SJSA1 (cell line): Measurements from ENCODE around the gene RAB34. TPM values are rescaled to one million over a fixed set of nuclear protein-coding genes. Genes with fewer than 3 reads are reported as not detected.
A peak's percentile ranks its signal among the peaks of the same experiment; 100 is the strongest.
"Not testable (repeated sequence)": the region's sequence is repeated elsewhere in the genome, so short reads cannot be mapped to it uniquely, and the experiment has no call there.

ENCODE experiments used
- DNase-seq, 2 experiments: peaks; one replicate each; pipeline ENCODE4 v3.0.0-alpha.2; 2015 to 2020; ENCODE audit warnings: low spot score in 2 of 2, low read depth in 1 of 2
- H3K27ac ChIP-seq: fragments of 250-450 bp; sonication (Bioruptor Pico); 2 replicates; pipeline ENCODE4 v1.5.1; 2020; ENCODE audit warnings: mild to moderate bottlenecking, moderate library complexity
- H3K27me3 ChIP-seq: fragments of 250-450 bp; sonication (Bioruptor Pico); replicated peaks from 2 replicates; pipeline ENCODE4 v1.5.1; 2020; ENCODE audit warnings: mild to moderate bottlenecking, moderate library complexity
- H3K36me3 ChIP-seq: fragments of 250-450 bp; sonication (Bioruptor Pico); 2 replicates; pipeline ENCODE4 v1.5.1; 2020; ENCODE audit warnings: mild to moderate bottlenecking
- H3K4me1 ChIP-seq: fragments of 250-450 bp; sonication (Bioruptor Pico); replicated peaks from 2 replicates; pipeline ENCODE4 v1.6.1; 2021; ENCODE audit warnings: mild to moderate bottlenecking
- H3K4me3 ChIP-seq: fragments of 250-450 bp; sonication (Bioruptor Pico); 2 replicates; pipeline ENCODE4 v1.5.1; 2020; ENCODE audit warnings: mild to moderate bottlenecking
- H3K9me3 ChIP-seq: fragments of 250-450 bp; sonication (Bioruptor Pico); replicated peaks from 2 replicates; pipeline ENCODE4 v1.5.1; 2020; ENCODE audit warnings: mild to moderate bottlenecking
- total RNA-seq: library from RNA; depleted of rRNA; stranded (reverse); fragments of >200 nt; shearing (Covaris generic); gene quantifications from 2 replicates; pipeline ENCODE4 v1.2.3, GENCODE V29; 2014

The RAB34 gene
- total RNA-seq, 1 experiment from 2014 or later, result 1,039 TPM

GRCh38 chr17:28740406-28741357, 23.0 kb upstream of the RAB34 start:
- no peak overlapping the region for H3K4me3 ChIP-seq

GRCh38 chr17:28738680-28739384, 21.2 kb upstream of the RAB34 start:
- no peak for DNase-seq
- H3K9me3 ChIP-seq, result no peaks in the 10 kb centered on the region
- H3K4me3 ChIP-seq, result no peak overlapping the region
- no peaks in the 10 kb centered on the region; the same call in 1 of the 2 replicates for H3K36me3 ChIP-seq
- no peak overlapping the region for H3K27ac ChIP-seq
- peaks cover 15% of the 10 kb centered on the region for H3K4me1 ChIP-seq
- no peaks in the 10 kb centered on the region for H3K27me3 ChIP-seq

More at GRCh38 chr17:28740406-28741357, 23.0 kb upstream of the RAB34 start:
- H3K36me3 ChIP-seq, result peaks cover 12% of the 10 kb centered on the region
- no peak for DNase-seq
- no peaks in the 10 kb centered on the region for H3K9me3 ChIP-seq
- no peak overlapping the region for H3K27ac ChIP-seq
- H3K4me1 ChIP-seq, result peaks cover 19% of the 10 kb centered on the region
- H3K27me3 ChIP-seq, result no peaks in the 10 kb centered on the region

- Histone ChIP-seq H3K9me3 (no peaks in the 10 kb centered on the region), H3K36me3 (no peaks in the 10 kb centered on the region), H3K27ac (no peak overlapping the region), H3K4me1 (peaks cover 15% of the 10 kb centered on the region), H3K4me3 (no peak overlapping the region), H3K27me3 (no peaks in the 10 kb centered on the region)
- no peak for DNase-seq
These were observed 20.4 kb upstream of the RAB34 start for GRCh38 chr17:28737770-28738679.

GRCh38 chr17:28737316-28737715, 19.6 kb upstream of the RAB34 start:
- H3K9me3 ChIP-seq, result no peaks in the 10 kb centered on the region
- DNase-seq, result no peak
- H3K4me1 ChIP-seq, result peaks cover 9% of the 10 kb centered on the region
- no peaks in the 10 kb centered on the region for H3K27me3 ChIP-seq
- no peak overlapping the region for H3K27ac ChIP-seq
- no peaks in the 10 kb centered on the region for H3K36me3 ChIP-seq
- H3K4me3 ChIP-seq, result no peak overlapping the region

GRCh38 chr17:28735913-28736769, 18.5 kb upstream of the RAB34 start:
- not testable (repeated sequence) for H3K9me3 ChIP-seq, DNase-seq, H3K27ac ChIP-seq, H3K4me3 ChIP-seq, H3K4me1 ChIP-seq, H3K36me3 ChIP-seq, H3K27me3 ChIP-seq

GRCh38 chr17:28735242-28735722, 17.6 kb upstream of the RAB34 start:
- DNase-seq, result no peak

GRCh38 chr17:28734712-28735241, 17.1 kb upstream of the RAB34 start:
- peaks cover 9% of the 10 kb centered on the region for H3K4me1 ChIP-seq
- H3K9me3 ChIP-seq, result no peaks in the 10 kb centered on the region
- DNase-seq, result no peak
- no peaks in the 10 kb centered on the region for H3K27me3 ChIP-seq
- no peaks in the 10 kb centered on the region for H3K36me3 ChIP-seq
- no peak overlapping the region for H3K27ac ChIP-seq
- no peak overlapping the region for H3K4me3 ChIP-seq

More at GRCh38 chr17:28735242-28735722, 17.6 kb upstream of the RAB34 start:
- Histone ChIP-seq H3K27ac (no peak overlapping the region), H3K36me3 (no peaks in the 10 kb centered on the region), H3K9me3 (no peaks in the 10 kb centered on the region), H3K4me1 (peaks cover 9% of the 10 kb centered on the region), H3K27me3 (no peaks in the 10 kb centered on the region), H3K4me3 (no peak overlapping the region)

- 0 out of 2 replicates have a peak overlapping the region, but pooled peaks have one; percentile 6 for H3K27ac ChIP-seq
- H3K9me3 ChIP-seq, result no peaks in the 10 kb centered on the region
- no peak overlapping the region for H3K4me3 ChIP-seq
- no peak for DNase-seq
- H3K4me1 ChIP-seq, result peaks cover 14% of the 10 kb centered on the region
- no peaks in the 10 kb centered on the region for H3K36me3 ChIP-seq
- no peaks in the 10 kb centered on the region for H3K27me3 ChIP-seq
These were observed 15.7 kb upstream of the RAB34 start for GRCh38 chr17:28733346-28733745.

GRCh38 chr17:28729950-28730330, 12.3 kb upstream of the RAB34 start:
- Histone ChIP-seq H3K4me1 (peaks cover 42% of the 10 kb centered on the region), H3K9me3 (no peaks in the 10 kb centered on the region), H3K4me3 (no peak overlapping the region), H3K27me3 (no peaks in the 10 kb centered on the region), H3K27ac (no peak overlapping the region), H3K36me3 (peaks cover 10% of the 10 kb centered on the region)
- no peak for DNase-seq

GRCh38 chr17:28728364-28729200, 10.9 kb upstream of the RAB34 start, which contains the start of gene NEK8:
Gene NEK8, plus strand, starts transcription at chr17:28728788. Its CDS starts 26 bp downstream, at chr17:28728814.
- H3K9me3 ChIP-seq, result no peaks in the 10 kb centered on the region
- peak within 1 kb of the TSS; percentile 59 for H3K4me3 ChIP-seq
- H3K36me3 ChIP-seq, result peaks cover 21% of the 10 kb centered on the region
- peaks cover 46% of the 10 kb centered on the region for H3K4me1 ChIP-seq
- H3K27ac ChIP-seq, result peak within 1 kb of the TSS; percentile 87
- no peaks in the 10 kb centered on the region for H3K27me3 ChIP-seq
- peak; percentile 95 to 96 for DNase-seq

- H3K9me3 ChIP-seq, result no peaks in the 10 kb centered on the region
- peak; percentile 93 to 97 for DNase-seq
- H3K36me3 ChIP-seq, result peaks cover 39% of the 10 kb centered on the region
- no peaks in the 10 kb centered on the region for H3K27me3 ChIP-seq
- H3K4me3 ChIP-seq, result peak overlapping the region; percentile 59
- peaks cover 46% of the 10 kb centered on the region for H3K4me1 ChIP-seq
- H3K27ac ChIP-seq, result no peak overlapping the region
These were observed 9.2 kb upstream of the RAB34 start for GRCh38 chr17:28726627-28727491.
